MG63 (cell line): ENCODE results near the gene ABHD5. TPM values are rescaled to one million over a fixed set of nuclear protein-coding genes. Genes with fewer than 3 reads are reported as not detected.
A peak's percentile ranks its signal among the peaks of the same experiment; 100 is the strongest.

Source experiments
- DNase-seq: peaks from one replicate; pipeline ENCODE4 v3.0.0-alpha.2; 2020
- H3K27me3 ChIP-seq: fragments of 250-450 bp; sonication (Bioruptor Pico); 2 replicates; pipeline ENCODE4 v1.5.1; 2020; ENCODE audit warnings: mild to moderate bottlenecking, moderate library complexity
- H3K36me3 ChIP-seq: fragments of 250-450 bp; sonication (Bioruptor Pico); 2 replicates; pipeline ENCODE4 v1.5.1; 2020; ENCODE audit warnings: mild to moderate bottlenecking, moderate library complexity
- H3K4me3 ChIP-seq: fragments of 250-450 bp; sonication (Bioruptor Pico); 2 replicates; pipeline ENCODE4 v1.5.1; 2020; ENCODE audit warnings: mild to moderate bottlenecking, moderate library complexity
- H3K9me3 ChIP-seq: fragments of 250-450 bp; sonication (Bioruptor Pico); 2 replicates; pipeline ENCODE4 v1.5.1; 2020; ENCODE audit warnings: mild to moderate bottlenecking, moderate library complexity
- total RNA-seq: library from RNA; depleted of rRNA; stranded (reverse); fragments of >200 nt; shearing (Covaris generic); gene quantifications from 2 replicates; pipeline ENCODE4 v1.2.3, GENCODE V29; 2014; ENCODE audit warnings: low replicate concordance

ABHD5 gene
- total RNA-seq, 1 experiment from 2014 or later = 20.9 TPM

- no peak overlapping the region for H3K4me3 ChIP-seq
- no peaks in the 10 kb centered on the region for H3K9me3 ChIP-seq
- no peaks in the 10 kb centered on the region for H3K27me3 ChIP-seq
- DNase-seq = peak; percentile 53
- no peaks in the 10 kb centered on the region for H3K36me3 ChIP-seq
Observed at GRCh38 chr3:43733459-43734384, 43.0 kb downstream of the ABHD5 start.

GRCh38 chr3:43734685-43735084 is 43.9 kb downstream of the ABHD5 start:
- DNase-seq = no peak
- no peaks in the 10 kb centered on the region for H3K27me3 ChIP-seq
- H3K36me3 ChIP-seq = no peaks in the 10 kb centered on the region
- no peaks in the 10 kb centered on the region for H3K9me3 ChIP-seq
- no peak overlapping the region for H3K4me3 ChIP-seq

GRCh38 chr3:43735618-43736017 is 44.9 kb downstream of the ABHD5 start:
- Histone ChIP-seq H3K36me3 (no peaks in the 10 kb centered on the region), H3K4me3 (no peak overlapping the region), H3K9me3 (no peaks in the 10 kb centered on the region), H3K27me3 (no peaks in the 10 kb centered on the region)
- no peak for DNase-seq

- no peaks in the 10 kb centered on the region for H3K27me3 ChIP-seq
- H3K4me3 ChIP-seq = no peak overlapping the region
- DNase-seq = no peak
- no peaks in the 10 kb centered on the region for H3K36me3 ChIP-seq
- H3K9me3 ChIP-seq = no peaks in the 10 kb centered on the region
Observed at GRCh38 chr3:43736558-43737440, 46.1 kb downstream of the ABHD5 start.

- H3K4me3 ChIP-seq = no peak overlapping the region
- no peaks in the 10 kb centered on the region for H3K27me3 ChIP-seq
- no peaks in the 10 kb centered on the region for H3K9me3 ChIP-seq
- no peak for DNase-seq
- H3K36me3 ChIP-seq = no peaks in the 10 kb centered on the region
Observed at GRCh38 chr3:43738305-43738704, 47.6 kb downstream of the ABHD5 start.

- DNase-seq = peak; percentile 21
- Histone ChIP-seq H3K4me3 (no peak overlapping the region), H3K36me3 (no peaks in the 10 kb centered on the region), H3K9me3 (no peaks in the 10 kb centered on the region), H3K27me3 (no peaks in the 10 kb centered on the region)
Observed at GRCh38 chr3:43742920-43743319, 52.2 kb downstream of the ABHD5 start.

- no peak overlapping the region for H3K4me3 ChIP-seq
- H3K9me3 ChIP-seq = no peaks in the 10 kb centered on the region
- H3K36me3 ChIP-seq = no peaks in the 10 kb centered on the region
- DNase-seq = peak; percentile 93
- no peaks in the 10 kb centered on the region for H3K27me3 ChIP-seq
Observed at GRCh38 chr3:43747641-43748040, 56.9 kb downstream of the ABHD5 start.

- Histone ChIP-seq H3K27me3 (no peaks in the 10 kb centered on the region), H3K4me3 (no peak overlapping the region)
Observed at GRCh38 chr3:43748179-43748578, 57.4 kb downstream of the ABHD5 start.

GRCh38 chr3:43748645-43749044 is 57.9 kb downstream of the ABHD5 start:
- H3K36me3 ChIP-seq = no peaks in the 10 kb centered on the region
- no peak for DNase-seq
- no peak overlapping the region for H3K4me3 ChIP-seq
- no peaks in the 10 kb centered on the region for H3K9me3 ChIP-seq
- no peaks in the 10 kb centered on the region for H3K27me3 ChIP-seq

More at GRCh38 chr3:43748179-43748578, 57.4 kb downstream of the ABHD5 start:
- peak; percentile 77 for DNase-seq
- Histone ChIP-seq H3K36me3 (no peaks in the 10 kb centered on the region), H3K9me3 (no peaks in the 10 kb centered on the region)

- Histone ChIP-seq H3K27me3 (no peaks in the 10 kb centered on the region), H3K9me3 (no peaks in the 10 kb centered on the region), H3K36me3 (no peaks in the 10 kb centered on the region), H3K4me3 (no peak overlapping the region)
- no peak for DNase-seq
Observed at GRCh38 chr3:43752905-43753304, 62.2 kb downstream of the ABHD5 start.

GRCh38 chr3:43753741-43754715 is 63.3 kb downstream of the ABHD5 start:
- Histone ChIP-seq H3K9me3 (no peaks in the 10 kb centered on the region), H3K4me3 (no peak overlapping the region), H3K27me3 (no peaks in the 10 kb centered on the region), H3K36me3 (no peaks in the 10 kb centered on the region)
- no peak for DNase-seq

GRCh38 chr3:43755516-43756200 is 64.9 kb downstream of the ABHD5 start:
- H3K27me3 ChIP-seq = no peaks in the 10 kb centered on the region
- no peak overlapping the region for H3K4me3 ChIP-seq
- no peaks in the 10 kb centered on the region for H3K9me3 ChIP-seq
- DNase-seq = no peak
- H3K36me3 ChIP-seq = no peaks in the 10 kb centered on the region

- no peak overlapping the region for H3K4me3 ChIP-seq
Observed at GRCh38 chr3:43757666-43758321, 67.1 kb downstream of the ABHD5 start.

GRCh38 chr3:43758592-43759225 is 68.0 kb downstream of the ABHD5 start:
- DNase-seq = no peak
- Histone ChIP-seq H3K9me3 (no peaks in the 10 kb centered on the region), H3K36me3 (no peaks in the 10 kb centered on the region), H3K4me3 (no peak overlapping the region), H3K27me3 (no peaks in the 10 kb centered on the region)

More at GRCh38 chr3:43757666-43758321, 67.1 kb downstream of the ABHD5 start:
- H3K27me3 ChIP-seq = no peaks in the 10 kb centered on the region
- no peaks in the 10 kb centered on the region for H3K9me3 ChIP-seq
- no peak for DNase-seq
- no peaks in the 10 kb centered on the region for H3K36me3 ChIP-seq

- peak; percentile 28 for DNase-seq
- no peaks in the 10 kb centered on the region for H3K27me3 ChIP-seq
- no peaks in the 10 kb centered on the region for H3K9me3 ChIP-seq
- no peaks in the 10 kb centered on the region for H3K36me3 ChIP-seq
- H3K4me3 ChIP-seq = no peak overlapping the region
Observed at GRCh38 chr3:43759297-43759782, 68.6 kb downstream of the ABHD5 start.
